Epithelial cell of proximal tubule (primary cell): ENCODE results near the gene SMC2. TPM values are rescaled to one million over a fixed set of nuclear protein-coding genes. Genes with fewer than 3 reads are reported as not detected.

Source experiments
- DNase-seq: peaks from one replicate; pipeline ENCODE4 v3.0.0-alpha.2; 2011; ENCODE audit warnings: low read depth
- H3K4me3 ChIP-seq: 2 replicates; pipeline ENCODE4 v1.5.1; 2011; ENCODE audit warnings: low read depth, mild to moderate bottlenecking, low read length
- CTCF ChIP-seq: conservative IDR thresholded peaks from 2 replicates; pipeline ENCODE4 v1.5.1; 2012; ENCODE audit warnings: low read depth, mild to moderate bottlenecking, low read length
- total RNA-seq: library from RNA; depleted of rRNA; stranded (reverse); fragments of >200 nt; gene quantifications from 2 replicates; pipeline ENCODE4 v1.2.3, GENCODE V29; 2015

The SMC2 gene
- total RNA-seq, 1 donor from 2014 or later = 23.1 TPM

- DNase-seq = no peak
- no peak for TF ChIP-seq CTCF
These were observed 44.2 kb downstream of the SMC2 start for GRCh38 chr9:104138243-104138868.

GRCh38 chr9:104142799-104143549 lies 48.9 kb downstream of the SMC2 start:
- no peak overlapping the region for H3K4me3 ChIP-seq
- TF ChIP-seq CTCF = no peak
- no peak for DNase-seq

More at GRCh38 chr9:104138243-104138868, 44.2 kb downstream of the SMC2 start:
- H3K4me3 ChIP-seq = no peak overlapping the region

- TF ChIP-seq CTCF = no peak
- H3K4me3 ChIP-seq = no peak overlapping the region
- DNase-seq = no peak
These were observed 49.4 kb downstream of the SMC2 start for GRCh38 chr9:104143550-104143910.

GRCh38 chr9:104144336-104144735 lies 50.2 kb downstream of the SMC2 start:
- no peak for TF ChIP-seq CTCF
- H3K4me3 ChIP-seq = no peak overlapping the region
- no peak for DNase-seq

GRCh38 chr9:104173067-104173466 lies 79.0 kb downstream of the SMC2 start:
- DNase-seq = no peak
- TF ChIP-seq CTCF = no peak
- no peak overlapping the region for H3K4me3 ChIP-seq

GRCh38 chr9:104177003-104177611 lies 83.0 kb downstream of the SMC2 start:
- no peak for DNase-seq
- H3K4me3 ChIP-seq = no peak overlapping the region
- TF ChIP-seq CTCF = peak; percentile 74
